ENCODE results near the gene GLIS2.

DNA sequence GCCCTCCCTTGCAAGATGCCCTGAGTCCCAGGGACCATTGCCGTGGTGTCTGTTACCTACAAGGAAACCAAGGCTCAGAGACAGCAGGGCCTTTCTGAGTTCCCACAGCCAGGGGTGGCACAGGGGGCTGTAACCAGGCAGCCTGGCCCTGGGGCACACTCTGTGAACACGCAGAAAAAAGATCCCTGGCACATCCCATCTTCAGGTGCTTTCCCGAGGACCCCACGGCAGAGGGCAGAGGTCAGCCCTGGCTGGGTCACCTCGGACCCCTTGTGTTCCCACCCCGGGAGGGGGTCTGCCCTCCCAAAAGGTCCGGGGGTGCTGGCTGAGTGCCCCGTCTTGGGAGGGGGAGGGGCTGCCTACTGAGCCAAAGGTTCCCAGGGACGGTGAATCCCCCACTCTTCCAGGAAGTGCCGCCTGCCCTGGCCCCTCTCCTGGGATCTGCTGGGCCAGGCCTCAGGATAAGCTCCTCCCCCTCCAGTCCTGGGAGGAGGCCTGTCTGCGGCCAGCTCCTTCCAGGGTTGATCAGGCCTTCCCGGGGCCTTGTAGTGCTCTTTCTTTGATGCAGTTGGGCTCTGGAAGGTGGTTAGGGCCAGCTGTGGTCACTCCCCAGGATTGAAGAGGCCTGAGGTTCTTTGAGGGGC lies 8.1 kb downstream of the GLIS2 start:
- TF ChIP-seq, protein P1, sequence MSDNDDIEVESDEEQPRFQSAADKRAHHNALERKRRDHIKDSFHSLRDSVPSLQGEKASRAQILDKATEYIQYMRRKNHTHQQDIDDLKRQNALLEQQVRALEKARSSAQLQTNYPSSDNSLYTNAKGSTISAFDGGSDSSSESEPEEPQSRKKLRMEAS (IDR thresholded peaks at IDR 0.05; ENCODE audit: low read depth, low read length), result no peak
- TF ChIP-seq CTCF (IDR thresholded peaks at IDR 0.05; ENCODE audit: low read depth, low read length), result no peak
- no peak for TF ChIP-seq POLR2A (IDR thresholded peaks at IDR 0.05; ENCODE audit: extremely low read depth, insufficient read length)
